Neuronal stem cell (in vitro differentiated cells): ENCODE measurements around the gene SORBS1.

Source experiments
- DNase-seq: peaks from one replicate; pipeline ENCODE4 v3.0.0-alpha.2; 2013; ENCODE audit warnings: low spot score
- H2AFZ ChIP-seq: one replicate; pipeline ENCODE4 v1.6.1; 2013; ENCODE audit warnings: mild to moderate bottlenecking, low read length, inconsistent platforms
- H2AK5ac ChIP-seq: 2 replicates; pipeline ENCODE4 v1.6.1; 2013; ENCODE audit warnings: low read depth, mild to moderate bottlenecking, inconsistent platforms, low read length, moderate library complexity, mixed read lengths
- H2BK120ac ChIP-seq: 2 replicates; pipeline ENCODE4 v1.6.1; 2013; ENCODE audit warnings: low read depth, mild to moderate bottlenecking, inconsistent platforms, low read length, moderate library complexity, mixed read lengths
- H2BK12ac ChIP-seq: one replicate; pipeline ENCODE4 v1.6.1; 2013; ENCODE audit warnings: low read length, inconsistent platforms
- H2BK15ac ChIP-seq: 2 replicates; pipeline ENCODE4 v1.6.1; 2013; ENCODE audit warnings: mild to moderate bottlenecking, low read length, inconsistent platforms, mixed read lengths
- H2BK5ac ChIP-seq: one replicate; pipeline ENCODE4 v1.6.1; 2013; ENCODE audit warnings: inconsistent platforms, mild to moderate bottlenecking, low read length, moderate library complexity
- H3K14ac ChIP-seq: one replicate; pipeline ENCODE4 v1.6.1; 2013; ENCODE audit warnings: low read length, inconsistent platforms
- H3K18ac ChIP-seq: 2 replicates; pipeline ENCODE4 v1.6.1; 2013; ENCODE audit warnings: low read length, inconsistent platforms
- H3K23ac ChIP-seq: 2 replicates; pipeline ENCODE4 v1.6.1; 2013; ENCODE audit warnings: low read depth, mild to moderate bottlenecking, mixed read lengths, low read length, inconsistent platforms; ENCODE audit not compliant: poor library complexity
- H3K27ac ChIP-seq: replicated peaks from 3 replicates; pipeline ENCODE4 v1.5.1; 2013; ENCODE audit warnings: low read length, inconsistent platforms
- H3K27me3 ChIP-seq, 3 experiments: 2 replicates each; pipeline ENCODE4 v1.6.1; 2013; ENCODE audit warnings: low read length in 3 of 3, mild to moderate bottlenecking in 2 of 3, inconsistent platforms in 1 of 3, low read depth in 1 of 3, mixed read lengths in 1 of 3, moderate library complexity in 1 of 3; ENCODE audit not compliant: control insufficient read depth in 3 of 3, insufficient read depth in 3 of 3
- H3K36me3 ChIP-seq, 2 donors: replicated peaks in 1 of 2; 2 replicates each; pipeline ENCODE4 v1.6.1; 2013; ENCODE audit warnings: low read length in 2 of 2; ENCODE audit not compliant: control insufficient read depth in 2 of 2, insufficient read depth in 2 of 2
- H3K4ac ChIP-seq: 2 replicates; pipeline ENCODE4 v1.6.1; 2013; ENCODE audit warnings: inconsistent platforms, mild to moderate bottlenecking, low read length, moderate library complexity
- H3K4me1 ChIP-seq, 2 donors: 1 replicate in 1 of 2; 2 replicates in 1 of 2; pipeline ENCODE4 v1.6.1; 2013; ENCODE audit warnings: low read length in 2 of 2, low read depth in 1 of 2; ENCODE audit not compliant: control insufficient read depth in 2 of 2, insufficient read depth in 1 of 2
- H3K4me2 ChIP-seq: one replicate; pipeline ENCODE4 v1.6.1; 2013; ENCODE audit warnings: mild to moderate bottlenecking, low read length, inconsistent platforms; ENCODE audit not compliant: insufficient read depth, poor library complexity, severe bottlenecking
- H3K4me3 ChIP-seq, 2 donors: 2 replicates each; pipeline ENCODE4 v1.5.1; 2013; ENCODE audit warnings: low read length in 2 of 2, mild to moderate bottlenecking in 2 of 2, inconsistent platforms in 1 of 2, moderate library complexity in 1 of 2
- H3K79me1 ChIP-seq: one replicate; pipeline ENCODE4 v1.6.1; 2013; ENCODE audit warnings: low read depth, mild to moderate bottlenecking, inconsistent platforms, low read length, moderate library complexity
- H3K9ac ChIP-seq: one replicate; pipeline ENCODE4 v1.6.1; 2013; ENCODE audit warnings: mild to moderate bottlenecking, low read depth, low read length, inconsistent platforms; ENCODE audit not compliant: poor library complexity
- H3K9me3 ChIP-seq, 2 donors: replicated peaks in 1 of 2; 2 replicates each; pipeline versions ENCODE3 to v1.6.1; 2013; ENCODE audit warnings: low read length in 2 of 2, mild to moderate bottlenecking in 2 of 2, inconsistent platforms in 1 of 2, low read depth in 1 of 2, mixed read lengths in 1 of 2, moderate library complexity in 1 of 2; ENCODE audit not compliant: control insufficient read depth in 2 of 2, insufficient read depth in 1 of 2
- H4K8ac ChIP-seq: one replicate; pipeline ENCODE4 v1.6.1; 2013; ENCODE audit warnings: low read depth, mild to moderate bottlenecking, inconsistent platforms, low read length, moderate library complexity
- H4K91ac ChIP-seq: one replicate; pipeline ENCODE4 v1.6.1; 2013; ENCODE audit warnings: low read length, low read depth, mild to moderate bottlenecking, inconsistent platforms; ENCODE audit not compliant: poor library complexity
- WGBS, 2 donors: extraction: QIAGEN DNeasy Blood & Tissue Kit; methylation state at CpG; one replicate each; pipeline ENCODE4 v1.1.7; 2013; ENCODE audit warnings: missing lambda C conversion rate in 2 of 2, mixed read lengths in 1 of 2; ENCODE audit not compliant: insufficient read length in 2 of 2, insufficient replicate concordance in 1 of 2; ENCODE audit errors: extremely low coverage in 2 of 2; 5-methylcytosine and 5-hydroxymethylcytosine counted together

Gene SORBS1

GRCh38 chr10:95415621-95416031, 145.5 kb downstream of the SORBS1 start:
- no peak overlapping the region for H2BK120ac ChIP-seq
- no peak overlapping the region for H4K91ac ChIP-seq
- no CpG with 5 or more reads among the region's 16 CpGs for WGBS, 2 donors
- no peak overlapping the region for H3K4me2 ChIP-seq
- no peak overlapping the region for H3K23ac ChIP-seq
- H3K4ac ChIP-seq, result no peak overlapping the region
- peak overlapping the region; percentile 22 for H2BK15ac ChIP-seq
- no peak overlapping the region for H2BK5ac ChIP-seq
- H3K4me1 ChIP-seq, result peaks cover 14 to 16% of the 10 kb centered on the region in 2 donors
- DNase-seq, result no peak
- H2BK12ac ChIP-seq, result peak overlapping the region; percentile 4
- H3K4me3 ChIP-seq, result no peak overlapping the region
- peak overlapping the region; percentile 55 for H3K18ac ChIP-seq
- no peaks in the 10 kb centered on the region for H3K79me1 ChIP-seq
- H2AFZ ChIP-seq, result no peak overlapping the region
- H3K9me3 ChIP-seq, result no peaks in the 10 kb centered on the region
- no peaks in the 10 kb centered on the region for H3K27me3 ChIP-seq
- H3K27ac ChIP-seq, result no peak overlapping the region
- no peak overlapping the region for H3K14ac ChIP-seq
- peak overlapping the region; percentile 58 for H2AK5ac ChIP-seq
- H4K8ac ChIP-seq, result no peak overlapping the region
- no peaks in the 10 kb centered on the region for H3K36me3 ChIP-seq
- H3K9ac ChIP-seq, result no peak overlapping the region

DNA sequence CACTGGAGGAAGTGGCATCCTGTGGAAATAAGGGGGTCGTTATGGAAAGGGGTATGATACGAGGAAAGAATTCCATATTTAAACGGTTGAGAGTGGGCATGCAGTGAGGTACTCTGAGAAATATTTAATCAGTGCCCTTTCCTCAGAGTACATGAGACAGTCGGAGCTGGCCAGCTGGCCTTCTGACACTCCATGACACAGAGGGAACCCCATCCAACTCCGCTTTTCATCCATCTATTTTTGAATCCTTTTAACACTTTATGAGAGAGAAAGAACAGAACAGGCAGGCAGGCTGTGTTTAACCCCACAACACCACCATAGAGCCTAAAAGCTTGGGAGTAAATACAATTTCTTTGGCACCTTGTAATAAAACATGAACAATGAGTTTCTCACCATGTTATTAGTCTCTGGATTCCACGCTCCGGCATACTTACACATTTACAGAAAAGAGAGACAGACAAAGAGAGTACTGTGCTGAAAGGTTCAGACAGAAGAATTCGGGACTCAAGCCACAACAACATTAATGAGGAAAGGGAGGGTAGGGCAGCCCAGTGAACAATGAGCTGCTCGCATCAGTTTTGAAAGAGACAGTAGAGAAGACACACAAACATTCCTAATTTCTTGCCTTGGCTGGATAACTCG, 146.2 kb downstream of the SORBS1 start:
- Histone ChIP-seq H2AFZ (no peak overlapping the region), H2AK5ac (no peak overlapping the region)
- WGBS, 2 donors, result 100% methylated on average over 2 of the region's 10 CpGs; no CpG with 5 or more reads in 1 of the 2 donors

GRCh38 chr10:95414016-95414830, 146.9 kb downstream of the SORBS1 start:
- no peak for DNase-seq
- Histone ChIP-seq H3K27ac (no peak overlapping the region), H3K27me3 (no peaks in the 10 kb centered on the region), H3K79me1 (no peaks in the 10 kb centered on the region), H2AK5ac (no peak overlapping the region), H3K4me2 (no peak overlapping the region), H3K14ac (peak overlapping the region; percentile 60), H3K36me3 (no peaks in the 10 kb centered on the region), H3K9me3 (no peaks in the 10 kb centered on the region), H2BK12ac (peak overlapping the region; percentile 82), H2BK5ac (peak overlapping the region; percentile 59), H3K4me1 (peaks cover 19 to 26% of the 10 kb centered on the region in 2 donors), H3K18ac (peak overlapping the region; percentile 39), H2AFZ (peak overlapping the region; percentile 32), H3K4me3 (no peak overlapping the region), H3K23ac (no peak overlapping the region), H4K91ac (no peak overlapping the region), H3K4ac (no peak overlapping the region), H4K8ac (no peak overlapping the region), H3K9ac (peak overlapping the region; percentile 45), H2BK15ac (no peak overlapping the region), H2BK120ac (no peak overlapping the region)
- WGBS, 2 donors, result no CpG with 5 or more reads among the region's 27 CpGs

More for the DNA sequence above, 146.2 kb downstream of the SORBS1 start:
- H2BK120ac ChIP-seq, result no peak overlapping the region
- no peak overlapping the region for H4K8ac ChIP-seq
- no peak overlapping the region for H3K18ac ChIP-seq
- no peak overlapping the region for H3K4me2 ChIP-seq
- H3K4me1 ChIP-seq, result peaks cover 17 to 19% of the 10 kb centered on the region in 2 donors
- H3K27me3 ChIP-seq, result no peaks in the 10 kb centered on the region
- no peaks in the 10 kb centered on the region for H3K36me3 ChIP-seq
- H2BK5ac ChIP-seq, result no peak overlapping the region
- no peak overlapping the region for H3K9ac ChIP-seq
- peak overlapping the region; percentile 7 for H2BK15ac ChIP-seq
- no peak overlapping the region for H3K4ac ChIP-seq
- H3K27ac ChIP-seq, result no peak overlapping the region
- no peak for DNase-seq
- no peak overlapping the region for H2BK12ac ChIP-seq
- no peak overlapping the region for H3K4me3 ChIP-seq
- H3K9me3 ChIP-seq, result no peaks in the 10 kb centered on the region
- no peak overlapping the region for H3K14ac ChIP-seq
- no peaks in the 10 kb centered on the region for H3K79me1 ChIP-seq
- H4K91ac ChIP-seq, result no peak overlapping the region
- H3K23ac ChIP-seq, result no peak overlapping the region

DNA sequence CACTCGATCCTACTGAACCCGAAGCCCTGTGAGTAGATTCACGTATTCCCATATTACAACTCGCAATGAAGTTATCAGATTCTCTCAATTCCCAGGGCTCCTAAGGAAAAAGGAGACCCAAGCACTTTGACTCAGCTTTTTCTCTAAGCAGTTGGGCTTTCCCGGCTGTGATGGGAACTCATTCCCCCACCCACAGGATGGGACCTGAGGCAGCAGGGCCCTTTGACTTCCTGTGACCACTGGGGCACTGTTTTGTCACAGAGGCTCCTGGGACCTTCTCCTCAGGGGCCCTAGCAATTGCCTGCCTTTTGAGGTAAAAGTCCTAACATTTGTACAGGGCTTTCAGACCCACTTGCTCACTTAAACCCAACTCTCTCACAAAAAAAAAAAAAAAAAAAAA, 147.6 kb downstream of the SORBS1 start:
- H2AK5ac ChIP-seq, result no peak overlapping the region
- no peak overlapping the region for H3K4me3 ChIP-seq
- no peak overlapping the region for H3K14ac ChIP-seq
- no peak overlapping the region for H4K91ac ChIP-seq
- H3K36me3 ChIP-seq, result no peaks in the 10 kb centered on the region
- no peak overlapping the region for H2BK12ac ChIP-seq
- no peak overlapping the region for H2BK120ac ChIP-seq
- no peak overlapping the region for H3K23ac ChIP-seq
- H3K9me3 ChIP-seq, result no peaks in the 10 kb centered on the region
- H3K4me1 ChIP-seq, result peaks cover 20 to 33% of the 10 kb centered on the region in 2 donors
- no peak for DNase-seq
- H3K4ac ChIP-seq, result no peak overlapping the region
- no peak overlapping the region for H4K8ac ChIP-seq
- no peak overlapping the region for H2BK15ac ChIP-seq
- no peak overlapping the region for H3K9ac ChIP-seq
- H3K79me1 ChIP-seq, result no peaks in the 10 kb centered on the region
- no peak overlapping the region for H3K18ac ChIP-seq
- H3K27me3 ChIP-seq, result no peaks in the 10 kb centered on the region
- no peak overlapping the region for H3K27ac ChIP-seq
- no peak overlapping the region for H3K4me2 ChIP-seq
- H2AFZ ChIP-seq, result no peak overlapping the region
- H2BK5ac ChIP-seq, result no peak overlapping the region
- no CpG with 5 or more reads among the region's 5 CpGs for WGBS, 2 donors
